Fibroblast of skin of left quadriceps (primary cell): ENCODE results near the gene PGAP3.
"Not testable (repeated sequence)": the region's sequence is repeated elsewhere in the genome, so short reads cannot be mapped to it uniquely, and the experiment has no call there.

Experiments used
- DNase-seq, 2 experiments: peaks; one replicate each; pipeline ENCODE4 v3.0.0-alpha.2; 2013; ENCODE audit warnings: low read depth in 2 of 2

PGAP3 gene

GRCh38 chr17:39687546-39688474 lies at the start of gene PGAP3:
Gene PGAP3 (minus strand): TSS chr17:39688057. CDS start chr17:39688014, 43 bp downstream.
- peak; percentile 78 to 80 for DNase-seq

- no peak for DNase-seq
Observed at GRCh38 chr17:39737206-39737759, 49.4 kb upstream of the PGAP3 start.

- no peak for DNase-seq
Observed at GRCh38 chr17:39736319-39737165, 48.7 kb upstream of the PGAP3 start.

- no peak for DNase-seq
Observed at GRCh38 chr17:39735882-39736281, 48.0 kb upstream of the PGAP3 start.

GRCh38 chr17:39732586-39732985 lies 44.7 kb upstream of the PGAP3 start:
- DNase-seq = no peak

- peak; percentile 46 to 58 for DNase-seq
Observed at GRCh38 chr17:39730095-39730921, 42.5 kb upstream of the PGAP3 start, which contains the start of gene MIEN1. Gene MIEN1 (minus strand): TSS chr17:39730532. CDS start chr17:39730495, 37 bp downstream.

GRCh38 chr17:39729280-39729851 lies 41.5 kb upstream of the PGAP3 start:
- no peak for DNase-seq

- DNase-seq = no peak
Observed at GRCh38 chr17:39727556-39727955, 39.7 kb upstream of the PGAP3 start.

- no peak for DNase-seq
Observed at GRCh38 chr17:39726617-39727016, 38.8 kb upstream of the PGAP3 start.

GRCh38 chr17:39725923-39726322 lies 38.1 kb upstream of the PGAP3 start:
- DNase-seq = not testable (repeated sequence)

- DNase-seq = no peak
Observed at GRCh38 chr17:39724731-39725130, 36.9 kb upstream of the PGAP3 start.

- DNase-seq = no peak
Observed at GRCh38 chr17:39722965-39723848, 35.4 kb upstream of the PGAP3 start.

GRCh38 chr17:39722104-39722503 lies 34.2 kb upstream of the PGAP3 start:
- DNase-seq = no peak

- DNase-seq = no peak
Observed at GRCh38 chr17:39719563-39720355, 31.9 kb upstream of the PGAP3 start.

- no peak for DNase-seq
Observed at GRCh38 chr17:39717660-39718059, 29.8 kb upstream of the PGAP3 start.

GRCh38 chr17:39716879-39717536 lies 29.2 kb upstream of the PGAP3 start:
- DNase-seq = no peak

- DNase-seq = no peak
Observed at GRCh38 chr17:39716073-39716818, 28.4 kb upstream of the PGAP3 start.
